Stromal cell of bone marrow (primary cell): Measurements from ENCODE around the gene SYTL4.

Experiments
- DNase-seq: peaks from one replicate; pipeline ENCODE4 v3.0.0-alpha.2; 2012; ENCODE audit warnings: low read depth

The SYTL4 gene

DNA sequence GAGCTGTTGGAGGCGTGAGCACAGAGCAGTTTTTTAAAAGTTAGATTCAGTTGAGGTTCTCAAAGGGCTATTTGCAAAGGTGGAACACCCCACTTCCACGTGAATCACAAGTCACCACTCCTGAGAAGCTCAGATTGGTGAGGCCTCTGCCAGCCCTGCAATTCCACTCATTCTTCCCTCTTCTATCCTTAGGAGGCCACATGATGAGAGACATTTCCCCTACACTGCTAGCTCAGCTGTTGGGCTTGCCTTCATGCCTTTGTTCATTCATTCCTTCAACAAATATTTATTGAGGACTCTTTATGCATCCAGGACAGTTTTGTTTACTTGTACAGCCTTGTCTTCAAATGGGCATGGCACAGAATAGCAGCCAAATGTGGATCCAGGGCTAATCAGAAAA, 84.2 kb downstream of the SYTL4 start:
- DNase-seq, result no peak

- no peak for DNase-seq
Measured at GRCh38 chrX:100647095-100647494, 84.8 kb downstream of the SYTL4 start.

- DNase-seq, result no peak
Measured at GRCh38 chrX:100645106-100645505, 86.8 kb downstream of the SYTL4 start.

DNA sequence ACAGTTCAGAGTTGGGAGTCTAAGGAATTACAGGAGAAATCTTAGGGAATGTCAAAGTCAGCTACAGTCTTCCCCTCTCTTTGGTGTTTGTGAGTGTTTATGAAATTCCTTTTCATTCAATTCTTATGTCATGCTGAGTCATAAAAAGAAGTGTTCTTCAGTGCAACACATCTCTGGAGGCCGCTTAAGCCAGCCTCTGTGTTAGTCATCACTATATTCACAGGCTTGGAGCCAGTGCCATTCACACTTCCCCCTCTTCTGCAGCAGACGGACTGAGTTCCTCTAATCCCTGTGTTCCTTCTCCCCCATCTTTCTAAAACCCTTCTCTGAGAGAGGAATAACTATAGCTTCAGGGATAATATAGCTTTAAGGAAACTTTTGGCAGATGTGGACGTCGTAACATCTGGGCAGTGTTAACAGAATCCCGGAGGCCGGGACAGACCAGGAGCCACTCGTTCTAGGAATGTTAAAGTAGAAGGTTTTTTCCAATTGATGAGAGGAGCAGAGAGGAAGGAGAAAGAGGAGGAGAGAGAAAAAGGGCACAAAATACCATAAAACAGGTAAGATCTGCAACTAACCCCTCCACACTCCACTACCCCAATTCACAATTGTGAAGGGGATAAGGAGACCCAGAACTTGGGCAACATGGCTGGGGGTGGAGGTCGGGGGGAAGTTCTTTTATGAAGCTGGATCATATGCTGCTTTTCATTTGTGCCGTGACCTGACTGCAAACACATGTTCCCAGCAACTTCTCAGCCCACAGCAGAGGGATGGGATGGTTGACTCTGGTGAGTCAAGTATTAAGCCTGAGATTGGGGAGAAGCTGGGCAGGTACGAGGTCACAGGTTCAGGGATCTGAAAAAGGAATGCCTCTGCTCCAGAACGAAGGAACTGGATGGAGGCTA, 87.7 kb downstream of the SYTL4 start, which contains the start of gene SRPX2:
TSS of gene SRPX2 (plus strand) at position 244 of the 905 bp plus-strand sequence. CDS start 2,124 bp downstream, outside the sequence.
- peak; percentile 73 for DNase-seq

DNA sequence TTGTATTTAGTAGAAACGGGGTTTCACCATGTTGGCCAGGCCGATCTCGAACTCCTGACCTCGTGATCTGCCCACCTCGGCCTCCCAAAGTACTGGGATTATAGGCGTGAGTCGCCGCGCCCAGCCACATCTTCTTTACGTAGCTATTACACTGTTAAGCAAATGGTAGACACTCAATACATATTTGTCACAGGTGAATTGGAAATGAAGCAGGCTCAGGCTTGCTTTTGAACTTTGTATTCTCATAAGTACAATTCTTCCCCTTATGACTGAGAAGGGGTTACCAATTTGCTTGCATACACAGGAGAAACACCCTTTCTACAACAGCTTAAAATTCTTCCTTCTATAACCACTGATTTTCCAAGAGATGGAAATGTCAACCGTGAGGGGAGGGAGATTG, 88.7 kb downstream of the SYTL4 start:
- no peak for DNase-seq

GRCh38 chrX:100642290-100642689, 89.6 kb downstream of the SYTL4 start:
- DNase-seq, result no peak

DNA sequence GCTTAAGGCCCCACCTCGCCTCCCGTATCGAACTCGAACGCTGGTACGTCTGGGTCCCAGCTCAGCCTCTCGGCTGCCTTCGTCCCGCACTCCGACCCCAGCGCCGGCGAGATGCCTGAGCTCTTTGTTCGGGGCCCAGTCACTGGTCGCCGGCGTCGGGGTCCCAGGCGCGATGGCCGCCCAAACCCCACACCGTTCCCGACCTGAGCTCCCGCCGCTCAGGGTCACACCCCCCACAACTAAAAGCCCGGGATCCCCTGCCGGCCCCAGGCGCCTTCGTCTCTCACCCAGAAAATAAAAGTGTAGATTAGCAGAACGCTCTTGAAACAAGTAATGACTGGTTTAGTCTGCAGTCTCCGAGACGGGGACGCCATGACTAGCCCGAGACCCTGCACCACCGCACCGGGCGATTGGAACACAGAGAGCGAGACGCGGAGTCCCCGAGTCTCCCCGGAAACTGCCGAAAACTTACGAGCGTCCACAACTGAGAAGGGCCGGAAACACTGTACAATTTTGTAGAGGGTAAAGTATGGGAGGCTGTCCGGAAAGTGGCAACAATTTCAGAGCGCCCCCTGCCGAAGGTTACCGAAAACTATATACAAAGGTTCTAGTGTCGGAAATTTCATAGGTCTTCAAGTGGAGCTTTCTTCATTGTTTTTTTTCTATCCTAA, 95.5 kb downstream of the SYTL4 start, which contains the start of gene TSPAN6:
TSS of gene TSPAN6 (minus strand) at position 486 of the 671 bp plus-strand sequence. CDS start at position 374, 112 bp downstream.
- peak; percentile 80 for DNase-seq

DNA sequence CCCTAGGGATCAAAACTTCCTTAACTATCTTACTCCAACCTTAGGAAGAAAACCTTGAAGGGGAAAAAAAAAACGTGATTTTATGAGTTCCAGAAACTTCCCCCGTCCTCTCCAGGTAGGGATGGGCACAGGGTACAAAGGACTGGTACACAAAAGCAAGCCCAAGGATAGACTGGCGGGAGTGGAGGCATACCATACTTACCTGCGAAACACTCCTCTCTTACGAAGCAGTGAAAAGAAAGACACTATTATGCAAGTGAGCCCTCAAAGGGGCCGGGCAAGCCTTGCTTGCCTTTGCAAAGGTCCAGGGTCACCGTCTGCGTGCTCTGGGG, 96.0 kb downstream of the SYTL4 start:
- no peak for DNase-seq

GRCh38 chrX:100635040-100635439, 96.9 kb downstream of the SYTL4 start:
- DNase-seq, result no peak

- no peak for DNase-seq
Measured at GRCh38 chrX:100625985-100626491, 105.9 kb downstream of the SYTL4 start.
